Esophagus muscularis mucosa (tissue), 3 donors: ENCODE measurements around the gene DDRGK1.

Source experiments
- CTCF ChIP-seq, 3 experiments: fragments of 200-600 bp in 2 of 3; fragments of 450-650 bp in 1 of 3; sonication (generic) in 2 of 3; IDR thresholded peaks; one replicate each; pipeline ENCODE4 v1.5.1; 2017 to 2019; ENCODE audit warnings: antibody characterized with exemption in 3 of 3, mild to moderate bottlenecking in 2 of 3, moderate library complexity in 1 of 3
- POLR2AphosphoS5 ChIP-seq, 2 donors: sonication (generic); formaldehyde crosslinking; IDR thresholded peaks; one replicate each; pipeline ENCODE4 v1.6.1; 2017; ENCODE audit warnings: antibody characterized with exemption in 2 of 2

- TF ChIP-seq CTCF (IDR thresholded peaks at IDR 0.05) (no peak), POLR2AphosphoS5 (IDR thresholded peaks at IDR 0.05) (no peak)
Measured at GRCh38 chr20:3246682-3247081, 42.2 kb upstream of the DDRGK1 start.
